GM12878 (cell line): Measurements from ENCODE around the gene FUNDC1. TPM values are rescaled to one million over a fixed set of nuclear protein-coding genes. Genes with fewer than 3 reads are reported as not detected.
"Not testable (repeated sequence)": the region's sequence is repeated elsewhere in the genome, so short reads cannot be mapped to it uniquely, and the experiment has no call there.

Source experiments
- ATAC-seq: fragments of 200-7000 bp; cut with Tn5 transposase; 3 replicates; pipeline ENCODE4 v1.9.1; 2020; ENCODE audit warnings: mild to moderate bottlenecking, moderate library complexity
- BruUV-seq: library from RNA; stranded (reverse); fragments of 400-500 nt; replicated peaks from 2 replicates; lab custom pipeline; 2021; lab: Mats Ljungman, UMichigan
- CTCF ChIA-PET: fragments of 300-600 bp; sonication (Branson Sonifier 250); formaldehyde crosslinking; extraction: SDS; loops from one replicate; lab custom pipeline; 2021; ENCODE audit warnings: inconsistent platforms; lab: Yijun Ruan, JAX
- POLR2A ChIA-PET: fragments of 350-600 bp; formaldehyde crosslinking; extraction: SDS; loops from one replicate; lab custom pipeline; 2021; ENCODE audit warnings: inconsistent platforms; lab: Charles Lee
- RAD21 ChIA-PET: fragments of 300-600 bp; sonication (Branson Sonifier 250); formaldehyde crosslinking; loops from one replicate; lab custom pipeline; 2023; ENCODE audit warnings: antibody characterized with exemption; ENCODE audit not compliant: unreplicated experiment; lab: Charles Lee
- SMC1A ChIA-PET: fragments of 300-600 bp; sonication (Branson Sonifier 250); formaldehyde crosslinking; loops from one replicate; lab custom pipeline; 2023; ENCODE audit not compliant: unreplicated experiment, uncharacterized antibody; lab: Charles Lee
- DNase-seq: peaks from one replicate; pipeline ENCODE4 v3.0.0-alpha.2; 2011; ENCODE audit warnings: low read depth, low spot score
- FAIRE-seq: peaks from 3 replicates; lab custom pipeline; 2011; peaks lifted over from hg19 to GRCh38; lab: Jason Lieb, UNC
- H2AFZ ChIP-seq: 2 replicates; pipeline ENCODE4 v1.6.0; 2011; ENCODE audit warnings: low read depth, low read length, control low read depth; ENCODE audit not compliant: control insufficient read depth
- H3K27ac ChIP-seq: 2 replicates; pipeline ENCODE4 v1.5.1; 2011; ENCODE audit warnings: control low read depth; ENCODE audit not compliant: control insufficient read depth, insufficient read depth
- H3K27me3 ChIP-seq, 2 experiments: replicated peaks in 1 of 2; 2 replicates each; pipeline versions ENCODE4 v1.6.0 to v1.6.1; 2011; ENCODE audit warnings: low read length in 1 of 2; ENCODE audit not compliant: control insufficient read depth in 2 of 2, insufficient read depth in 2 of 2
- H3K36me3 ChIP-seq, 2 experiments: 2 replicates each; pipeline ENCODE4 v1.5.1; 2011; ENCODE audit warnings: low read length in 1 of 2; ENCODE audit not compliant: control insufficient read depth in 2 of 2, insufficient read depth in 2 of 2
- H3K4me1 ChIP-seq: 2 replicates; pipeline ENCODE4 v1.6.1; 2011; ENCODE audit warnings: mild to moderate bottlenecking, low read length, moderate library complexity, mixed read lengths; ENCODE audit not compliant: control insufficient read depth, insufficient read depth
- H3K4me2 ChIP-seq: 2 replicates; pipeline ENCODE4 v1.6.0; 2011; ENCODE audit warnings: control low read depth; ENCODE audit not compliant: control insufficient read depth, insufficient read depth
- H3K4me3 ChIP-seq: fragments of 200-600 bp; sonication (generic); 2 replicates; pipeline ENCODE4 v1.5.1; 2016
- H3K79me2 ChIP-seq: 2 replicates; pipeline ENCODE4 v1.6.0; 2011; ENCODE audit warnings: low read length; ENCODE audit not compliant: control insufficient read depth, insufficient read depth
- H3K9ac ChIP-seq: 2 replicates; pipeline ENCODE4 v1.8.0; 2011; ENCODE audit warnings: low read length, control low read depth, mixed read lengths; ENCODE audit not compliant: control insufficient read depth, insufficient read depth
- H3K9me3 ChIP-seq: replicated peaks from 3 replicates; pipeline ENCODE4 v1.5.1; 2011; ENCODE audit warnings: mild to moderate bottlenecking, low read length; ENCODE audit not compliant: control insufficient read depth, insufficient read depth
- H4K20me1 ChIP-seq: 2 replicates; pipeline ENCODE4 v1.6.0; 2011; ENCODE audit not compliant: control insufficient read depth, insufficient read depth
- EED ChIP-seq: sonication (generic); IDR thresholded peaks from 2 replicates; pipeline ENCODE4 v1.6.1; 2016; ENCODE audit warnings: antibody characterized with exemption, low read depth
- JUNB ChIP-seq: IDR thresholded peaks from 2 replicates; pipeline ENCODE4 v1.6.1; 2016; ENCODE audit warnings: antibody characterized with exemption, mild to moderate bottlenecking
- SREBF1 ChIP-seq: IDR thresholded peaks from 2 replicates; pipeline ENCODE4 v1.6.1; 2012; ENCODE audit warnings: mild to moderate bottlenecking, low read length
- ZBED1 ChIP-seq: IDR thresholded peaks from 2 replicates; pipeline ENCODE4 v1.6.1; 2016; ENCODE audit warnings: borderline replicate concordance
- WGBS: methylation state at CpG from one replicate; pipeline ENCODE4 v1.1.6; 2016; ENCODE audit warnings: low lambda C conversion rate; ENCODE audit not compliant: insufficient replicate concordance, insufficient coverage; ENCODE audit errors: missing lambda C conversion rate; 5-methylcytosine and 5-hydroxymethylcytosine counted together
- in situ Hi-C: fragments of 300-500 bp; cut with MboI; formaldehyde crosslinking; loops from 9 replicates; pipeline ENCODE4 v1.14.3; 2018; ENCODE audit warnings: mixed read lengths
- intact Hi-C: fragments of 100-400 bp; cut with micrococcal nuclease; formaldehyde crosslinking; loops from one replicate; pipeline ENCODE4 v1.14.2; 2022; ENCODE audit not compliant: unreplicated experiment
- polyA plus RNA-seq, 11 experiments: library from polyadenylated mRNA; depleted of rRNA in 4 of 11; unstranded in 6 of 11; stranded (reverse) in 5 of 11; fragments of >200 nt; fragmentation: Nextera tagmentation in 4 of 11; fragmentation: Illumina TruSeq in 1 of 11; extraction: Ambion mirVana in 4 of 11; extraction: Trizol in 1 of 11; gene quantifications; 1 replicate in 1 of 11; 2 replicates in 10 of 11; pipeline versions ENCODE4 v1.2.1 to v1.2.3, GENCODE V29; 2011 to 2016; ENCODE audit warnings: inconsistent platforms in 2 of 11, missing spikeins in 2 of 11, low read depth in 1 of 11
- total RNA-seq, 4 experiments: library from RNA; depleted of rRNA in 3 of 4; stranded (reverse); fragments of >200 nt in 3 of 4; fragmentation: Illumina TruSeq in 1 of 4; extraction: Trizol in 1 of 4; gene quantifications; 2 replicates each; pipeline versions ENCODE4 v1.2.1 to v1.2.3, GENCODE V29; 2013 to 2021

The FUNDC1 gene
- total and polyA plus RNA-seq, 10 of the 15 experiments (the other 5 are each of a cell fraction or from before 2014, with no cell fraction given): 10.0 to 25.1 (median 16.8) TPM

DNA sequence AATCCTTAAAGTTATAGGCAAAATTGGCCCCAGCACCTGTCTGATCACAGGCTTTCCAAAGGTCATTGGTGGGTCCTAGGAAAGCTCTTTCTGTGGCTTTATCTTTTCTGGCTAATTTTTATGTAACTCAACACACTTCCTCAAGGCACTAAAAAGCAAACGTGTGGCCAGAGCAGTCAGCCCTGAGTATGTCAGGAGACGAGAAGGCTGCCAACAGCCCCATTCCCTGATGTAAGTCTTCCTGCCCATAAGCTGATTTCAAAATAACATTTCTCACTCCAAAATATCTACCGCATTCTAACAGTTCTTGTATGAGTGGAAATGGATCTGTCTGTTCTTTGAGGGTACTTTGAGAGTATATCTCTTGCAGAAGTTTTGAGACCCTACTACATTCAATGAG, 25.5 kb upstream of the FUNDC1 start:
- no TSS peak for BruUV-seq
- no peak overlapping the region for H3K4me3 ChIP-seq
- RAD21 ChIA-PET: no interaction called here
- TF ChIP-seq SREBF1 (no peak), EED (no peak), JUNB (no peak), ZBED1 (no peak)
- TF ChIP-seq, all 136 proteins: peak for 0
- Histone ChIP-seq H3K4me1 (no peaks in the 10 kb centered on the region), H3K27me3 (no peaks in the 10 kb centered on the region), H2AFZ (no peak overlapping the region), H3K4me2 (no peak overlapping the region), H3K36me3 (no peaks in the 10 kb centered on the region), H3K27ac (no peak overlapping the region), H3K9me3 (peaks cover 3% of the 10 kb centered on the region; the same call in 1 of the 3 replicates), H3K79me2 (no peaks in the 10 kb centered on the region), H3K9ac (no peak overlapping the region), H4K20me1 (no peaks in the 10 kb centered on the region)
- DNase-seq (no peak), ATAC-seq (no peak), FAIRE-seq (no peak)
- in situ Hi-C loops (no loop called here), intact Hi-C loops (no loop called here)
- ChIA-PET SMC1A (no interaction called here), POLR2A (no interaction called here), CTCF (no interaction called here)
- 33% methylated on average over 3 of the region's 3 CpGs for WGBS

DNA sequence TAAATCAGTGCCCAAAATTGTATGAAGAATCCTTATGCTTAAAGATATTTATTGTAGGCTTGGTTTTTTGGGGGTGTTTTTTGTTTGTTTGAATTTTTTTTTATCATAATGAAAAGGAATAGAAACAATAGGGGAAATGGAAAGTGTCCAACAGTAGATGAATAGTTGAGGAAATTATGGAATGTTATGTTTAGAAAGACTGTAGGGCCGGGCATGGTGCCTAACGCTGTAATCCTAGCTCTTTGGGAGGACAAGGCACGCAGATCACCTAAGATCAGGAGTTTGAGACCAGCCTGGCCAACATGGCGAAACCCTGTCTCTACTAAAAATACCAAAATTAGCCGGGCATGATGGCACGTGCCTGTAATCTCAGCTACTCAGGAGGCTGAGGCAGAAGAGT, 19.2 kb upstream of the FUNDC1 start:
- RAD21 ChIA-PET, H3K27me3 ChIP-seq, SMC1A ChIA-PET, H3K79me2 ChIP-seq, H4K20me1 ChIP-seq, H3K9me3 ChIP-seq, FAIRE-seq, BruUV-seq, DNase-seq, H3K36me3 ChIP-seq, H3K4me2 ChIP-seq, H3K9ac ChIP-seq, intact Hi-C loops, H3K4me1 ChIP-seq, ATAC-seq, H3K27ac ChIP-seq, H2AFZ ChIP-seq, in situ Hi-C loops, POLR2A ChIA-PET, H3K4me3 ChIP-seq: not testable (repeated sequence)
- CTCF ChIA-PET: interaction anchor here (0.5 kb wide), 1 partner anchor 1378 kb away, joined by 5 read pairs; no protein-coding TSS in a partner anchor
- 41% methylated on average over 6 of the region's 6 CpGs for WGBS
